Neural cell (in vitro differentiated cells): ENCODE data around the gene RTN4R.

ENCODE experiments used
- CTCF ChIP-seq: fragments of 450-650 bp; IDR thresholded peaks from 2 replicates; pipeline ENCODE4 v1.5.1; 2014; ENCODE audit warnings: antibody characterized with exemption, mild to moderate bottlenecking, moderate library complexity; ENCODE audit not compliant: poor library complexity, severe bottlenecking
- EZH2 ChIP-seq: fragments of 200-600, 300-800 bp; shearing (Covaris generic), sonication (generic); IDR thresholded peaks from 2 replicates; pipeline ENCODE4 v1.6.1; 2014; ENCODE audit warnings: antibody characterized with exemption, low read length, borderline replicate concordance, mild to moderate bottlenecking; ENCODE audit not compliant: insufficient read depth, poor library complexity, severe bottlenecking
- MXI1 ChIP-seq: fragments of 450-650 bp; conservative IDR thresholded peaks from 2 replicates; pipeline ENCODE4 v1.6.1; 2014; ENCODE audit warnings: antibody characterized with exemption, mild to moderate bottlenecking; ENCODE audit not compliant: poor library complexity, severe bottlenecking
- RAD21 ChIP-seq: fragments of 450-650 bp; conservative IDR thresholded peaks from 2 replicates; pipeline ENCODE4 v1.6.1; 2014; ENCODE audit warnings: antibody characterized with exemption, mild to moderate bottlenecking, moderate library complexity
- REST ChIP-seq: IDR thresholded peaks from 2 replicates; pipeline ENCODE4 v1.6.1; 2012; ENCODE audit warnings: borderline replicate concordance
- SMC3 ChIP-seq: fragments of 450-650 bp; conservative IDR thresholded peaks from 2 replicates; pipeline ENCODE4 v1.6.1; 2014; ENCODE audit warnings: antibody characterized with exemption, mild to moderate bottlenecking, moderate library complexity; ENCODE audit not compliant: poor library complexity
- TAF1 ChIP-seq: IDR thresholded peaks from 2 replicates; pipeline ENCODE4 v1.6.1; 2012; ENCODE audit warnings: low read depth

- no peak for TF ChIP-seq EZH2
- no peak for TF ChIP-seq CTCF
- TF ChIP-seq TAF1 = no peak
- no peak for TF ChIP-seq REST
- no peak for TF ChIP-seq MXI1
- no peak for TF ChIP-seq RAD21
- no peak for TF ChIP-seq SMC3
These were observed 36.4 kb downstream of the RTN4R start for GRCh38 chr22:20231514-20232236.
